SH-SY5Y (cell line): ENCODE measurements around the gene MBNL1.

ENCODE experiments used
- GATA2 ChIP-seq: IDR thresholded peaks from 2 replicates; pipeline ENCODE4 v1.6.1; 2011; ENCODE audit warnings: mild to moderate bottlenecking, low read depth, low read length
- GATA3 ChIP-seq: IDR thresholded peaks from 2 replicates; pipeline ENCODE4 v1.6.1; 2011; ENCODE audit warnings: low read depth, mild to moderate bottlenecking, low read length, moderate library complexity

GRCh38 chr3:152293347-152294006 lies 24.7 kb downstream of the MBNL1 start:
- TF ChIP-seq GATA3 (no peak), GATA2 (no peak)
